Cortex of kidney (tissue), 1 donor: Measurements from ENCODE around the gene SOD3.

ENCODE experiments used
- DNase-seq: peaks from one replicate; lab custom pipeline; 2025; lab: John Stamatoyannopoulos, UW

The SOD3 gene

DNA sequence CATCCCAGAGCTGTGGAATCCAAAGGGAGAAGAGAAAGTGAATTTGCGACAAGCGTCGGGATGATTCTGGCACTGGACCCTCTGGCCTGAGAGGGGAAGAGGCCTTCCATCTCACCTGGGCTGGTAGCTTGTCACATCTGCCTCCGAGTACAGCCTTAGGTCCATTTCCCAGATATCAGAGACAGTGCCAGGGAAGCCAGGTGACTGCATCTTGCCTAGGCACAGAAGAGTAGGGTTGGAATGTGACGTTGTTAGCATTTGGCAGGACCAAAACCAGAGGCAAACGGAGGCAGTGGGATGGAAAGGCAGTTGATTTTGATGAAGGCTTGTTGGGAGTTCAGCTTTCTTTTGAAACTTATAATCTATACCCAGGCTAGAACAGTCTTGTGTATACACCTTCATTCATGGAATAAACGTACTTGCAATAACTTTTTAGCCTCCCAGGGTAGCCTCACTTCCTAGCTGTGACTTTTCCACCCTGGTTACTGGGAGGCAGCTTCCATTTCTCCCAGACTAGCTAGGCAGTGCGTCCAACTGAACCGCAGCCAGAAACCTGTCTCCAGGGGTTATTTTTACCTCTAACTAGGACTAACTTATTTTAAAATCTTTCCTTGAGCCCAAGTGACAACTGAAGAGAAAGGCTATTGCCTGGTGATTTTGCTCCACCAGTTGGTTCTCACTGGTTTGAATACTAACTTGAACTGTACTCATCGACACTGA is 5.9 kb downstream of the SOD3 start:
- no peak for DNase-seq

DNA sequence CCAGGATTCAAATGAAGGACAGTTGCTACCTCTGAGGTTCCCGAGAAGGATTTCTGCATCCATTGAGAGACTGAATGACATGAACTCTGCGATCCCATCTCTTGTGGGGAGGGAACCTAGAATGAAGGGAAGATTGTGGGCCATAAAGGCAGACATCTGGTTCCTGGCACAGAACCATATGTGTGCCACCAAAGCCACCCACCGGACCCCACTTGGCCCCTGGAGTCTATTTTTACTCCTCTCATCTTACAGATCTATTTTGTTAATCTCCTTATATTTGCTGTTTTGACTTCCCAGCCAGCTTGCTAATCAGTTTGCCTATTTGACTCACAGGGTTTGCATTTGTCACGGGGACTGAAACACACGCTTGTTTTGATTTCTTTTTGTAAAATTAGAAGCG is 7.3 kb downstream of the SOD3 start:
- DNase-seq: no peak

DNA sequence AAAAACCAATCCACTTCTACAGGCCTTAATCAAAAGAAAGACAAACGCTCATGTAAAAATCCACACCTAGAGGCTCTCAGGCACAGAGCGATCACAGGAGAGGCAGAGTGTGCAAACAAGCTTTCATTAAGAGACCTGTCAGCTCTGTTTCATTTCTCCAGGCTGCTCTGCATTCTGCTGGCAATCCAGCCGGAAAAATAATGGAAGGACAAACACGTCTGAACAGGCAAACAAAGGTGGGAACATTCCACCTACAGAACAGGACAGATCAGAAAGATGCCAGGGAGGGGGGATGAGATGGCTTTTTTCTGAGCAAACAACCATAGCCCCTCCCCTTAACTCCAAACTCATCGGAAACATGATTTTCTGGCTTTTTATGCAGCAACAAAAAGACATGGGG is 9.7 kb downstream of the SOD3 start:
- DNase-seq: no peak

DNA sequence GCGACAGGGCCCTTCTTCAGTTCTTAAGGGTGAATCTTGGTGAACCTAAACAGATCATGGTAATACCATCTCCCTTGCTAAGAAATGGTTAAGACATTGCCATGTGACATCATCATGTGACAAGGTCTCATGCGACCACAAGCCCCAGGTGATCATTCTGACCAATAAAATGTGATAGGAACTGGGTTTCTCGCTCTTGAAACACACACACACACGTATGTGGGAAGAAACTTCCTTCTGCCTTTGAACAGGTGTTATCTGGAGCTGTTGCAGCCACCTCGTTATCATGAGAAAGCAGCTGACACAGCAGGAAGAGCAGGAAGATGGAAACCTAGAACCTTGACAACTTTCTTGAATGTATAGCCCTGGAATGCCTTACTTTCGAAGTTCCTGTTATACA is 10.2 kb downstream of the SOD3 start:
- no peak for DNase-seq

DNA sequence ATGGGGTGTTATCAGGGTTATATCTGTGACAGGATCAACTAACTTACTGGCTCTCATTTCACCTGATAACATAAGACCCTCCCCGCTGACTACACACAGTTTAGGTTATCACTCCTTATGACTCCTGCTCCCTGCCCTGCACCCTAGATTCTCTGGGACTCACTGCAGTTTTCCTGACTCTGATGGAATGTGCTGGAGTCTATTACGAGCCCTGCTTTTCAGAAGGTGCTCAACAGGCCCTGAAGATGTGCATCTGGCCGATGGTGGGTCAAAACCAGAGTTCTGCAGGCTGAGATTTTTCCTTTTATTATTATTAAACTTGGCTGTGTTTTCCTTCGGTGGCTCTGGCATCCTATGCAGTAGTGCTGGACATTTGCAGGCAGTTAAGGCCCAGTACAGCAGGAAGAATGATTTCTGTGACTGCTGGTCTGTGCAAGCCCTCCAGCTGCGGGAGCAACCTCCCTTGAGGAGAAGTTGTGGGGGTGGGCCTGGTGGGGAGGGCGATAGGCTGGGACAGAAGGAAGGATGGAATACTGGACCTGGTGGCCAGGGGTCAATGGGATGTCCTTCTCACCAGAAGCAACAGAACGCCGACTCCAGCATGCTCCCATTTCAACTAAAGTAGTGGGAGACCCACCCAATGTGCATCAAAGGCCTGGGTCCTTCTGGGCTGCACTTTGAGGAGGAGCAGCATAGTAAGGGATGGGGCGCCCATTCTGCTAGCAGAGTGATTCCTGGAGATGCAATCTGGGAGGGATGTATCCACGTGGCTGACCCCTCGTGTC is 11.0 kb downstream of the SOD3 start:
- no peak for DNase-seq

DNA sequence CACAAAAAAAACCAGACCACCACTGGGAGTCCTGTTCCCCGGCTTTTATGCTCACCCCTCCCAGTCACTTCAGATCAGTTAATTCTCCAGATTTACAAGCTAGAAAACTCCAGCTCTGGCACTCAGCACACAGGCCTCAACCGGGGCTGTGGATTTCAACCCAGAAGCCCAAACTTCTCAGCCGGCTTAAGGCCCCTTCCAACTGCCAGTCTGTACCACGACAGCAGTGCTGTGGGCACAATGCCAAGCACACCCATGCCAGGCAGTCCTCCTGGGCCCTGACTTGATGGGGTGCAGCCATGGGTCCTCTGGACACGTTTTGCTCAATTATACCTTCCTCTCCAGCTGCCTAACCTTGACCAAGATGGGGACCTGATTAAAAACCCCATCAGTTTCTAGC is 12.2 kb downstream of the SOD3 start:
- no peak for DNase-seq

DNA sequence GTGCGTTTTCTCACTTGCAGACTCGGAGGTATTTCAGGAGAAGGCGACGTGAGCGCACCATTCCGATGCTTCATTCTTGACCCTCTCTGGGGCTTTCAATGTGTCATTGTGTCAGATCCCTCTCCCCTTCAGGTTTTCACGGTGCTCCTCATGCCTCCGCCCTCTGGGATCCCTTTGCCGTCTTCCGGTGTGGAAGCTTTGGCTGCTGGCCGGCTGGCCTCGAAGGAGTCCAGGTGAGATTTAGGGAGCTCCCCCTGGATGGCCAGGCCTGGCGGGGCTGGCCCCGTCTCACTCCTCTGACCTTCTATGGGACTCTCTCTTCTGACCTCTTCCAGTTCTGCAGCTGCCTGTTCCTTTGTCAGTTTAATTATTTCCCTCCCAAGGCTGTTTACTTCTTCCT is 12.9 kb downstream of the SOD3 start:
- DNase-seq: no peak

DNA sequence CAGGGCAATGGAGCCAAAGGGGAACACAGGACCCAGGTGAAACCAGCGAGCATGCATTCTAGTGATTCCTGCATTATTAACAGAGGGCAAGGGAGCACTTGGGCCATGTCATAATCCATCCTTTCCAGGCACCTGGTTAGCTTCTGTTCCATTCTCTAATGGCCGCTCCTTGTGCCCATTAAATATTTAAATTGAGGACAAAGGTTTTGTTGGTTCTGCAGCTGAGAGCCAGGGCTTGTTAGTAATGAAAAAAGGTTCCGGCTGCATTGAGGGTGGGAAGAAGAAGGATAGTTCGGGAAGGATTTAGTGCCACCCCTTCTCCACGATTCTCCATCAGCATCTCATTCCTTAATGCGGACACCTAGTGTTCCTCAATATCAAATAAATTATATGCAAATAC is 13.6 kb downstream of the SOD3 start:
- no peak for DNase-seq

DNA sequence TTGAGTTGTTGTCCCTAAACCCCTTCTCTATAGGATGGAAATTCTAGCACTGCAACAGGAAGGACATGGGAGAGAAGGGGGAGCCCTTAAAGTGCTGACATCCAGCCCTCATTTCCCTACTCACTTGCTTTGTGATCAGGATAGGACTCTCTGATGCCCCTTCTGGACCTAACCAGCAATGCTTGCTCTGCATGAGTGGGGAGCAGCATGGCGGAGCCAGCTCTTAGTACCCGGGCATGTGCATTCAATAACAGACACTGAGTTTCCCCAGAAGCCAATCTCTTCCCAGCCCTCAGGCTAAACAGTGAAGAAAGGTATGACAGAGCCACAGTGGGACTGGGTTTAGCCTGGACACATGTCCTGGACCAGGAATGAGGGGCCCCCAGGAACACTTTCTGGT is 14.0 kb downstream of the SOD3 start:
- DNase-seq: no peak

DNA sequence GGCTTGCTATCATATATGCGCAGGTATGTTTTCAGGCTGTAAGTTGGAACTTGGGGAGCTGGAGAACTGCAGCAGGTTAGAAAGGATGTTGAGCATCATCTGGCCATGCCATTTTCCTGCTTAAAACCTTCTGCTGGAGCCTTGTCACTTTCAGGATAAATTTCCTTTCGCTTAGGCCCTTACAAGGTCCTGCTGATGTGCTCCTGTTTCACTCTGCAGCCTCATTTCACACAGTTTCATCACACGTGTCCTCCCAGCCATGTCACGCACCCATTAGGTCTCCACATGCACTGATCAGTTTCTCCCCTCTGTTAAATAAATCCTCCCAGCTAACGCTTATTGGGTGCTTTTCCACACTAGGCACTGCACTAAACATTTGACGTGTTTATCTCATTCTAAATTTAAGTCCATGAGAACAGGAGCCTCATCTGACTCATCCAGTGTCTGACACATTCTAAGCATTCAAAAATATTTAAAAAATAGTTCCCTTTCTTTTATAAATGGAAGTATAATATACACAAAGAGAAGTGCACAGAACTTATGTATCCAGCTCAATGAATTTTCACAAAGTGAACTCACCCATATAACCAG is 14.5 kb downstream of the SOD3 start:
- DNase-seq: no peak

DNA sequence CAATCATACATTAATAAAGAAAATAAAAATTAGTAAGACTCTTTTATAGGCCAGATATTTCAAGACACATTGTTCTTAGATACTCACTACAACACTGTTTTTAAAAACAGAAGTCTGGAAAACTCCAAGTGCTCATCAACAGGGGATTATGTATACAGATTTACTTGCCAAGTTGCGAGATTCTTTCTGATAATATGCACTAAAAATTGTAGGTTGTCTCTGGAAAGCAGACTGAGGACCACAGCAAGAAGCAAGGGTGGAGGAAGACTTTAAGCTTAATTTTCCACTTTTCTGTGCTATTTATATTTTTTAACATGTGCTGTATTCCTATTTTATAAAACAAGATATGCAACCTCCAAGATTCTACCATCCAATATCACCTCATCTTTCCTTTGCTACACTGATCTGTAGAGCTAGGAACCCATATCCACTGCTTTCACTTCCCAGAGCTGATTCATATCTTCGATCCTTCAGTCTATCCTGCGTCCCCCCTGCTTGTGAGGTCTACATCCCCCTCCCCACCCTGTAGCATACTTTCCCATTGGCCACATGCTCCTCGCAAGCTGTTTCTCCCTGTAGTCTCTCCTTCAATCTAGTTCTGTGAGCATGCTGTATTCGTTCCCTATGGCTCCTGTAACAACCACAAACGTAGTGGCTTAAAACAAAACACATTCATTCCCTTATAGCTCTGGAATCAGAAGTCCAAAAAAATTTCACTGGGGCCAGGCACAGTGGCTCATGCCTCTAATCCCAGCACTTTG is 15.7 kb downstream of the SOD3 start:
- no peak for DNase-seq

DNA sequence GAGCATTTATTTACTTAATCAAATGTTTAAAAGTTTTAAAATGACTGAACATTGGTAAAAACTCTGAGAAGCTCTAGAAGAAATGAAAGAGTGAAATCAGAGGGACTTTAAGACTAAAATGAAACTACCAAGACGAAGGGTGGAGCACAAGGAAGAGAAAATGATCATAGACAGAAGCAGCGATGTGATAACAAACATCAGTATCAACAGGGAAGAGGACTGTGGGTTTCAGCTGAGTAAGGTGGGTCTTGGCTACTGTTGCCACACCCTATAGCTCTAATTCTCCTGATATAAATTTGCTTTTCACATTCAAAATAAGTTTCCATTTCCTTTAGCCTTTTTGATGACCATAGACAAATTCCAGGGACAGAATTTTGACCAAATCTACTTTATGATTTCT is 18.4 kb downstream of the SOD3 start:
- no peak for DNase-seq

DNA sequence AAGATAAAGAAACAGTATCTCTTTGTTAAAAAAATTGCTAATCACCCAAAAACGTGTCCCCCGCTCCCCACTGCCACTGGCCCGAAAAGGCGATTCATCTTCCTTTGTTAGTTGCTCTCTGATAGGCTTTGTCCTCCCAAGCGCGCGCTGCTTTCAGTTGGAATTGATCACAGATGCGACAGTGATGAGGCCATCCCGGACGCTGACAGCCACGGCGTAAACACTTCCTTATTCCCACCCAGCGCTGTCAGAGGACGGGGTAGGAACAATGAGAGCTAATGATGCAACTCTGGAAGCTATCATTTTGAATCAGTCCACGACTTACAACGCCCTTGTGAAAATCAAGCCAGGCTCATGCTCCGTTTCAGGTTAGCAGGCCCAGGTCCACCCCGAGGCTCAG is 21.4 kb downstream of the SOD3 start:
- DNase-seq: peak; percentile 5

DNA sequence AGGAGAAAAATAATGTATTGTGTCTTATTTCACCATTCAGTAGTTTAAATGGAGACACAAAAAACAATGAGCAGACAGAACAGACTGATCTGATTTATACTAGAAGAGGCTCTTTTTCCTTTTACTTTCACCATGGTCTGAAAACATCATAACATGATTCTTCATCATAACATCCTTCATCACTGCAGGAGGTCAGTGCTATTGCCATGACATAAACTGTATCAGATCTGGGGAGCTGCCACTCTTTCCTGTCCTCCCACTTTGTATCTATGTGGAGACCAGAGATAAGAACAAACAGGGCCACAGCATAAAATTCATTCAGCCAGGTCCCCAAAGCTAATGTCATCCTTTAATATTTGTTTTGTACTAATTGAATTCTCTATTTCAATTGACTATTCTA is 25.2 kb downstream of the SOD3 start:
- no peak for DNase-seq

DNA sequence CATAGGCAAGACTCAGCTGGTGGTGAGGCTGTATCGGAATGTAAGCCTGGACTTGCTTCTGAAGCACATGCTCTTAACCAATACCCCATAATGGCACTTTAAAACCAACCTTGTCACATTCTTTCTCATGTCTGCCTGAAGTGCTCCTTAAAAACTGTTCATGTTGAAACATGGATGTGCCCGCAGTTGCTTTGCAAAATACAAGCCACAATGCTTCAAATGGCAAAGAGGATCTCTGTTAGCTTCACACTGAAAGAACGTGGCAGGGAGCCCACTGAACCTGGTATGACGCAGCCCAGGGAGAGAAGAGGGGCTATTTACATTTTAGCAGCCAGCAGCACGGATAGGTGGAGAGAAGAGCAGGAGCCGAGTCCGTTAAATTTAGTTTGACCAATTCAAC is 29.3 kb downstream of the SOD3 start:
- DNase-seq: no peak

DNA sequence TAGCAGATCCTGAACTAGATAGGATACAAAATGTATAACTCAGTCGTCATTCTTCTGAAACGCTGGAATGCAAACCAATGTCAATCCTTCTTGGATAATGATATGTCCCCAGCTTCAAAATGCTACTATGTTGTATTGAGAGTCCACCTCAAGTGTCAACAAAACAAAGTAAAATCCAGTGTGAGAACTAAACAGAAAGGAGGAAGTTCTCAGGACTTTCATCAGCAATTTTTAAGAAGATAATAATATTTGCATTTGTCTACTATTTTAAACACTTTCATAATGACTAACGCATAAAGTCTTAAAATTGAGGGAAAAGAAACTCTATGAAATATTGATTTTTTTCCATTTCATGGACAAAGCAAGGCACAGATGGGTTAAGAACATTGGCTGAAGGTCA is 36.3 kb downstream of the SOD3 start:
- DNase-seq: no peak

DNA sequence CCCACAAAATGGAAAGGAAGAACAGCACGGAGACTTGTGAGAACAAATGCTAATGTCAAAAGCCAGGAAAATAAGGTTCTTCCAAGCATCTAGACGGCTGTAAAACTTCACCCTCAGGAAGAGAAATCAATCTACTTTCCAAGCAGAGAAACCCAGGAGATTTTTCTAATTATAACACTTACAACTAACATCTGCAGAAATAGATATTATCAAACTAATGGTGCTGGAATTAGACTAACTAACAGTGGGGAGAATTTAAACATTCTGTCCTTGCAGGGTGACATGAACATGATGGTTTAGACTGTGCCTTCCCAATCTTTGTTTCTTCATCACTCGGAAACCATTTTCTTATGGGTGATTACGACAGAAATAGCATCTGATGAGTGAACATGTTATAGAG is 40.3 kb downstream of the SOD3 start:
- DNase-seq: no peak

DNA sequence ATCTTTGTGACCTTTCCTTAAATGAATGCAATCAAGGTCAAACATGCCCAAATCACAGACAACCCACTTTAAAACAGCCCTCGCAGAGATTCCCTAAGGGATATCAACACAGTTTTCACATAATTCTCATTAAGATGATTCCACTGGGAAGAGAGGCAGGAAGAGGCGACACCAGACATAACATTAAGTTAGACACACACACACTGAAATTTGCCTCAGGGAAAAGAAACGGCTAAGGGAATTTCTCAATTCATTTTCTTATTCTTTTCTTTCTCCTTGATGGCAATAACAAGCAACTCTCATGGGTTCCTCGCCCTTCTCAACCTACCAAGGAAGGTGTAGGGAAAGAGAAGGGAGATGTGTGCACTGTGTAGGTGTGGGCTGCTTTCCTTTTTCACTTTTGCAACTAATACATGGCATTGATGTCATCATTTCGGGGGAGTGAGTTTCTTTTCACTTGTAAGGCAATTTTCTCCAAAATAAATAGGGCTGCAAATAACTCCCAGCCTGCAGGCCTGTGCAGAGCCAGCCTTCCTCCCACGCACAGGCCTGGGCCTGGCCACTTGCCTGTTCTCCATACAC is 41.4 kb downstream of the SOD3 start:
- DNase-seq: no peak

DNA sequence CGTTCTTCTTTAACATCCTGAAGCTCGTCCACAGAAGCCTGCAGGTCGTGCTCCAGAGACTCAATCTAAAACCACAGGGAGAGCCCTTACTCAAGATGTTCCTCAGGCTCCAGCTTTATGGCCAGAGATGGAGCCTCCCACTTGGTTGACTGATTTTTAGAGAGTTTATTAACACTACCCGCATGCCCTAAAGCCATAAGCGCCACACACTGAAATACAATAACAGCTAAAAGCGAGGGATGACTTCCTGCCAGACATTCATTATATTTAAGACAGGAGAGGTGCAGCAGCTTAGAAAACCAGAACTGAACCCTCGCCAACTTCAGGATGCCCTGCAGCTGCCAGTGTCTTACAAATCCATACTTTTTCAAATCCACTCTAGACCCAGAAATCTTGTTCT is 42.0 kb downstream of the SOD3 start:
- no peak for DNase-seq

DNA sequence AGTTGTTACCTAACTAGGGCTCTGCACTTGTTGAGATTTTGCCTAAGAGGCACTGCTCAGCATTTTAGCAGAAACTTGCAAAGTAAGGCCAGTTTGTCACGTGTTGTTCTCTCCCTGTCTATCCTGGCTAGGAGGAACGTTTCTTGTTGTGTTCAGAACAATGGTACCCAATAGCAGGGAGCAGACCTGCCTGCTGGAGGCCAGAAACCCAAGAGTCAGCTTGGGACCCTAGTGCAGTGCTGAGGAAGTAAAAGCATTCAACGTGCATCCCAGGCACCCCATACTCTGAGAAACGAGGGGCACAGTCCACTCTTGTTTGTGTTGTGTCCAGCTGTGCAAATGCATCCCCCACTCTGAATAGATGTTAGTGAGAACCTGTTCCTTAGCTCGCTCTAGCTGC is 42.4 kb downstream of the SOD3 start:
- DNase-seq: no peak

DNA sequence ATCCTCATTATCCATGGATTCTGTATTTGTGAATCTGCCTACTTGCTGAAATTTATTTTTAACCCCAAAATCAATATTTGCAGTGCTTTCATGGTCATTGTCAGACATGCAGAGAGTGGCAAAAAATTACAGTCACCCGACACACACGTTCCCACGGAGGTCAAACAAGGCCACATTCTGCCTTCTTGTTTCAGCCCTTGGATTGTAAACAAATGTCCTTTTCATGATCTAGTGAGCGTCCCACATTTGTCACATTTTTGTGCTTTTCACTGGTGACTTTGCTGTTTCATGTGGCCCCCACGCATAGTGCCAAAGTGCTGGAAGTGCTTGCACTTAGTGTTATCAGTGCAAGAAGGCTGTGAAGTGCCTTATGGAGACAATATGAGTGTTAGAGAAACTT is 45.0 kb downstream of the SOD3 start:
- DNase-seq: no peak

DNA sequence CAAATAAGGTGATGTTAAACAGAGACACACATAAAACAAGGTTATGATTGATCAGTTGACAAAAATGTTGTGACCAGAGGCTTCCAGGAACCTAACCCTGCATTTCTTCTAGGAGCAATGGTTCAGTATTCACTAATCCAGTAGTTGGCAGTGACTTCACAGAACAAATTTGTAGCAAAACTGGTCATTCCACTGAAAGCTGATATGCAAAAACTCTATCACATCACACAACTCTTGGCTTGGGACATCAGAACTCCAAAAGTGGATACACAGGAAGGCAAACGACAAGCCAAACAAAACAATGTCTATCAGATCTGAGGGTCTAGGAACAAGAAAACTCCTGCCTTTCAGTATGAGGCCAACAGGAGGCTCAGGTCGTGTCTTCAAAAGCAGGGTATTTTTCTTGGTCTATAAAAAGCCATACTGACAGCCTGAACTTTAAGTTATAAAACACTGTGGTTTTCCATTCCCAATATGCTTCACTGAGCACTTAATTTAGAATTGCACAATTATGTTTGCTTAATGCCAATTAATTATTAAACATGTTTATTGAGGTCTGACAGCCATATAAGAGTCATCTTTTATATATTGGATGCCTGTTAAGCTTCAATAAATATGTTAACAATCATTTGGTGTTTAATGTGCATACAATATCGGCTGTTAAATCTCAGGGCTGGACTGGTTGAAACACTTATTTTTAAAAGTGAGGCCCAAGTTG is 45.6 kb downstream of the SOD3 start:
- no peak for DNase-seq
